DMS53 treated with DMSO at 0.1 percent for 48 hours (cell line): ENCODE measurements around the gene TAMM41.
"Not testable (repeated sequence)": the region's sequence is repeated elsewhere in the genome, so short reads cannot be mapped to it uniquely, and the experiment has no call there.

Source experiments
- DNase-seq: peaks from one replicate; lab custom pipeline; 2025; ENCODE audit not compliant: unreplicated experiment; lab: John Stamatoyannopoulos, UW

The TAMM41 gene

DNA sequence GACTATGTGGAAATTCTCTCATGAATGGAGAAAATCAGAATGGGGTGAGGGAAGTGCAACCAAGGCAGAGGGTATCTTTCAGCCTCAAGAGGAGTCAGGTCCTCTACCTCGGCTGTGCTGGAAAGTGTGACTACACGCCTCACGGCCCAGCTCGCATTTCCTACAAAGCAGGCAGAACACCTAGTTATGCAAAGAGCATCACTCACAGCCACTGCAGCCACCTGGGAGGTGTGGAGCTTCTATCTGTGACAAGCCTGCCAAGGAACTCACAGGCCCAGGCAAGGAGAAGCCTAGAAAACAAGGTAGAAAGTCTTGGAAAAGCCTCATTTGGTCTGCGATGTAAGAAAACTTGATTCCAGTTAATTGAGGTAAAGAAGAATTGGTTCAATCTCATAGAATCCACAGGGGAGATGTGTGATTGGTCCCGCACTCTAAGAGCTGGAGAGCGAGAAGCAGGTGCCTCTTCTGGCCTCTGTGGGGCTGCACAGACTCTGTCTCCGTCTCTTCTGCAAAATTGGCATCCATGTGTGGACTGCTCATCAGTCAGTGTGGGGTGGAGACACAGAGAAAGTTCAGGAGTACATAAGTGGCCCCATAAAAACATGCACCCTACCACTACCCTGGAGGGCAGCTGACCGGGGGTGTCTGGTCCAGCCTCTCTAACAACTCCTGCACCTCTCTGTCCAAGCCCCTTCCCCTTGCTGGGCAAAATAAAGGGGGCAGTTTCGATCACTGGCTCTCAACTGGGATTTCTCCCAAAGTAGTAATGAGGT lies 76.8 kb downstream of the TAMM41 start:
- no peak for DNase-seq

DNA sequence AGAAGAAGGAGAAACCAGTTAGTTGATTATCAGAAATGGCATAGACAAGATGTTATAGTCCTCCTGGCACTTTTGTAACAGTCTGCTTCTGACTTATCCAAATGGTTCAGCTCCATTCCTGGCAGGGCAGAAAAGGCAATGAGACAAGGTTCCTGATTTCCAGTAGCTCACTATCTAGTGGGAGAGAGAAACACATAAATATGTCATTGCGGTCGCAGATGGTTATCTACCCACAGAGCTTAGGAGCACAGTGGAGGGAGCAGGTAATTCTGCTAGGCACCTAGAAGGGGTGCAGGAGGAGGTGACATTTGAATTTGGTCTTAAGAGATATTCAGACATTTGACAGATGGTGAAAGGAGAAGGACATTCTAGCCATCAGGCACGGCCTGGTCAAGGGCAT lies 78.1 kb downstream of the TAMM41 start:
- DNase-seq: no peak

DNA sequence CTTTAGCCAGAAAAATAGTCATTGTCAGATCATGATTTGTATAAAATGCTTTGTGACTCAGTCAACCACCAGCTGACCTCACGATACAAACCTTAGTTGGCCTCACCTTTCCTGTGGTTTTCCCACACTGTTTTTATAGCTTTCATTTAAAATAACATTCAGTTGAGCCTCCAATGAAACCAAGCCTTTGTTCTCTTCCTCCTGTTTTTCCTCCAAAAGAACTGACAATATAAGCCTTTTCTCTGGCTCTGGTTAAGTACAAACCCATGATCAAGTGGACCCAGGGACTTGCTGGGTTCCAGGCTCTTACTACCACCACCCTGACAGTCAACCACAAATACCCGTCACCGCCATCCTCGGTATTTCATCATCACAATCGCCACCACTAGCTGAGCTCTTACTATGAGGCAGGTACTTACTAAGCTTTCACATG lies 81.7 kb downstream of the TAMM41 start:
- no peak for DNase-seq

DNA sequence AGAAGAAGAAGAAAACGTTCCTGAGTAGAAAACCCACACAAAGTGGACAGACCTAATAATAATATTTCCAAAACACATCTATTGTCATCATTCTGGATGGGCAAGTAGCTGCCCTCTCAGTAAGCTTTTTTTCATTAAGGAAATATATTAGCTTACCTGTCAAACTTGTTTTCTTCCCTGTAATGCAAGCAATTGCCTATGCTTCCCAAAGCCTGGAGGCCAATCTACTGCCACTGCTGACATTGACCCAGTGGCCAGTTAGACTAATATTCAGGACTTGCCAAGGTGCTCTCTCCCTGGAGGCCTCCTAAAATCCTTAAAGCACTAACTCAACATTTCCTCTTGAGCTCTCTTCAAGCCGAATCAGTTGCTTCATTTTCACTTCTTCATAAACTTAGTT lies 86.7 kb downstream of the TAMM41 start:
- DNase-seq: no peak

DNA sequence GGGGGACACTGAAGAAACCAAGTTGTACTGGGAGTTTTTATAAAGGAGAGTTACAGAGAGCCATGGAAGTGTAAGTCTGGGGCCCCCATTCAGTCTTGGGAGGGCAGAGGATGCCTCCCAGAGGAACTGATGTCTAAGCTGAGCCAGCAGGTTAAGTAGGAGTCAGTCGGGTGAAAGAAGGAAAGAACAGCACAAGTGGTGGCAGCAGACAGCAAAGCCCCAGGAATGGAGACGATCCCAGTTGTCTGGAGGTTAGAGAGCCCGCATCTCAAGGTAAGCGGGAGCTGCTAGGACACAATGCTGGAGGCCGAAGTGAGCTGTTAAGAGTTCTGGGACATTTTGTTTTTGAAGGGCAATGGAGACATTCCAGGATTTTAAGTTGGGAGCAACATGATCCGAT lies 88.8 kb downstream of the TAMM41 start:
- DNase-seq: no peak

DNA sequence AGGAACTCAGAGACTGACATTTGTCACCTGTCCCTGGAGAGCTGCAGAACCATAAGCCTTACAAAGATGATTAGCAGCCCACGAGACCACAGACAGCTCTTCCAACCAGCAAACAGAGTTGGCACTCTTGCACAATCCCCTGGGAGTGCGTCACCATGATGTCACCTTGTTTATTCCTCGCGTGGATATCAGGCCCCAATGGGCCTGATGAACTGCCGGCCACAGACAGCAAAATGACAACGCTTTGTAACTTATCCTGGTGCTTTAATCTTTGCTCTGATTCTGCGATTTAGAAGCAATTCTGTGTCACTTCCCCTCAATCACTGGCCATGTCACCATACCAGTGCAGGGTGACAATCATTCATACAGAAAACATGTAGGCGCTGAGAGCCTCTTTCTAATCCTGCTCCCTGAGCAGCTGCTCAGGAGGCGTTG lies 89.2 kb downstream of the TAMM41 start:
- no peak for DNase-seq

DNA sequence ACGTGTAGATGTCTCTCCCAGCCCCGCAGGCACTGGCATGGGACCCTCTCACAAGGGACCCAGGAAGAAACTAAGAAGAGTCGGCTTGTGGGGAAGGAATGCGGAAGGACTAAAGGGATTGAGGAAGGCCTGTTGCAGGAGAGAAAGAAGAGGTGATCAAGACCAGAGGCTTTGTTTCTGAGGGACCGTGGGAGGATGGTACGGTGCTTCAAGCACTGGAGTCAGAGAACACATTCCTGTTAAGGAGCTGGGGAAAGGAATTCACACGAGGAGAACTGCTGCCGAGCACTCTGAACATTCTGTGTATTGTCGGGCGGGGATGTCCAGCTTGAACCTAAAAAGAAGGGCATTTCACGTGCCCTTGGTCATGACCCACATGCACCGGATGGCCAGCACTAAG lies 91.4 kb downstream of the TAMM41 start:
- no peak for DNase-seq

DNA sequence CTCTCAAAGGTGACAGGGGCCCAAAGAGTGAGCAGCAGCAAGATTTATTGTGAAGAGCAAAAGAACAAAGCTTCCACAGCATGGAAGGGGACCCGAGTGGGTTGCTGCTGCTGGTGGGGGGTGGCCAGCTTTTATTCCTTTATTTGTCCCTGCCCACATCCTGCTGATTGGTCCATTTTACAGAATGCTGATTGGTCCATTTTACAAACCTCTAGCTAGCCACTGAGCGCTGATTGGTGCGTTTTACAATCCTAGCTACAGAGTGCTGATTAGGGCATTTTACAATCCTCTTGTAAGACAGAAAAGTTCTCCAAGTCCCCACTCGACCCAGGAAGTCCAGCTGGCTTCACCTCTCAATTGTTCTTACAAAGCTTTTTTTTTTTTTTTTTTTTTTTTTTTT lies 94.4 kb downstream of the TAMM41 start:
- not testable (repeated sequence) for DNase-seq

DNA sequence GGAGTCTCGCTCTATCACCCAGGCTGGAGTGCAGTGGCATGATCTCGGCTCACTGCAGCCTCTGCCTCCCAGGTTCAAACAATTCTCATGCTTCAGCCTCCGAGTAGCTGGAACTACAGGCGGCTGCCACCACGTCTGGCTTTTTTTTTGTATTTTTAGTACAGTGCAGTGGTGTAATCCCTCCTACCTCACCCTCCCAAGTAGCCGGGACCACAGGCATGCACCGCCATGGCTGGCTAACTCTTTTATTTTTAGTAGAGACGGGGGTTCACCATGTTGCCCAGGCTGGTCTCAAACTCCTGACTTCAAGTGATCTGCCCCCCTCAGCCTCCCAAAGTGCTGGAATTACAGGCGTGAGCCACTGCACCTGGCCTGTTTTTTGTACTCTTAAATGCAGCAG lies 98.4 kb downstream of the TAMM41 start:
- DNase-seq: not testable (repeated sequence)
